Activated B cell treated with CpG ODN at 0.5 μM for 24 hours (primary cell): ENCODE measurements around the gene CRABP1. TPM values are rescaled to one million over a fixed set of nuclear protein-coding genes. Genes with fewer than 3 reads are reported as not detected.

ENCODE experiments used
- ATAC-seq: fragments of 200-7000 bp; cut with Tn5 transposase; one replicate; pipeline ENCODE4 v1.10.0; 2021; ENCODE audit warnings: low read depth, mild to moderate bottlenecking, moderate library complexity
- CTCF ChIA-PET: fragments of 350-600 bp; sonication (Branson Sonifier 250); formaldehyde crosslinking; loops from one replicate; lab custom pipeline; 2021; ENCODE audit warnings: antibody characterized with exemption; lab: Charles Lee
- POLR2A ChIA-PET: fragments of 350-600 bp; sonication (Branson Sonifier 250); formaldehyde crosslinking; loops from one replicate; lab custom pipeline; 2021; ENCODE audit warnings: antibody characterized with exemption; lab: Charles Lee
- DNase-seq: peaks from one replicate; pipeline ENCODE4 v3.0.0; 2022
- H3K27ac Mint-ChIP-seq: one replicate; pipeline ENCODE4 v1.8.0; 2020; ENCODE audit warnings: mixed read lengths
- H3K27me3 Mint-ChIP-seq: one replicate; pipeline ENCODE4 v1.8.0; 2021; ENCODE audit warnings: mixed read lengths
- H3K36me3 Mint-ChIP-seq: one replicate; pipeline ENCODE4 v1.8.0; 2021; ENCODE audit warnings: low read depth, mixed read lengths
- H3K4me1 Mint-ChIP-seq: one replicate; pipeline ENCODE4 v1.8.0; 2021; ENCODE audit warnings: mixed read lengths
- H3K4me3 Mint-ChIP-seq: one replicate; pipeline ENCODE4 v1.8.0; 2020; ENCODE audit warnings: mild to moderate bottlenecking, mixed read lengths
- H3K9me3 Mint-ChIP-seq: one replicate; pipeline ENCODE4 v1.8.0; 2020; ENCODE audit warnings: mixed read lengths
- CTCF ChIP-seq: fragments of 200-600 bp; IDR thresholded peaks from one replicate; pipeline ENCODE4 v1.8.0; 2022; ENCODE audit warnings: antibody characterized with exemption, mild to moderate bottlenecking
- intact Hi-C: fragments of 100-400 bp; cut with micrococcal nuclease; formaldehyde crosslinking; loops from one replicate; pipeline ENCODE4 v1.15.1; 2024
- total RNA-seq: library from RNA; stranded (reverse); gene quantifications from 2 replicates; pipeline ENCODE4 v1.2.3, GENCODE V29; 2022

The CRABP1 gene
- total RNA-seq, 1 donor from 2014 or later = not detected

GRCh38 chr15:78361771-78362506 is 21.8 kb downstream of the CRABP1 start:
- ATAC-seq (no peak), DNase-seq (no peak)
- ChIA-PET CTCF (no interaction called here), POLR2A (no interaction called here)
- no peaks in the 10 kb centered on the region for H3K4me1 Mint-ChIP-seq
- no peak overlapping the region for H3K4me3 Mint-ChIP-seq
- no peaks in the 10 kb centered on the region for H3K9me3 Mint-ChIP-seq
- no peaks in the 10 kb centered on the region for H3K36me3 Mint-ChIP-seq
- intact Hi-C loops = no loop called here
- no peak for TF ChIP-seq CTCF
- H3K27ac Mint-ChIP-seq = no peak overlapping the region
- peaks cover 16% of the 10 kb centered on the region for H3K27me3 Mint-ChIP-seq

GRCh38 chr15:78362716-78363380 is 22.7 kb downstream of the CRABP1 start:
- intact Hi-C loops = no loop called here
- no peaks in the 10 kb centered on the region for H3K4me1 Mint-ChIP-seq
- ChIA-PET POLR2A (no interaction called here), CTCF (no interaction called here)
- no peak for TF ChIP-seq CTCF
- H3K27ac Mint-ChIP-seq = no peak overlapping the region
- H3K9me3 Mint-ChIP-seq = no peaks in the 10 kb centered on the region
- H3K4me3 Mint-ChIP-seq = no peak overlapping the region
- no peak for ATAC-seq
- DNase-seq = no peak
- H3K36me3 Mint-ChIP-seq = no peaks in the 10 kb centered on the region
- H3K27me3 Mint-ChIP-seq = peaks cover 16% of the 10 kb centered on the region

GRCh38 chr15:78363381-78363734 is 23.2 kb downstream of the CRABP1 start:
- no peak overlapping the region for H3K27ac Mint-ChIP-seq
- no peaks in the 10 kb centered on the region for H3K9me3 Mint-ChIP-seq
- H3K4me3 Mint-ChIP-seq = no peak overlapping the region
- H3K27me3 Mint-ChIP-seq = peaks cover 15% of the 10 kb centered on the region
- H3K4me1 Mint-ChIP-seq = no peaks in the 10 kb centered on the region
- CTCF ChIA-PET = no interaction called here
- POLR2A ChIA-PET = no interaction called here
- ATAC-seq = no peak
- no peak for TF ChIP-seq CTCF
- no peaks in the 10 kb centered on the region for H3K36me3 Mint-ChIP-seq
- intact Hi-C loops = no loop called here
- DNase-seq = no peak

GRCh38 chr15:78364233-78364632 is 24.1 kb downstream of the CRABP1 start:
- intact Hi-C loops = no loop called here
- peaks cover 16% of the 10 kb centered on the region for H3K27me3 Mint-ChIP-seq
- H3K4me3 Mint-ChIP-seq = no peak overlapping the region
- H3K27ac Mint-ChIP-seq = no peak overlapping the region
- POLR2A ChIA-PET = no interaction called here
- no peaks in the 10 kb centered on the region for H3K9me3 Mint-ChIP-seq
- H3K36me3 Mint-ChIP-seq = no peaks in the 10 kb centered on the region
- H3K4me1 Mint-ChIP-seq = no peaks in the 10 kb centered on the region
- no peak for ATAC-seq
- CTCF ChIA-PET = no interaction called here
- no peak for DNase-seq
- no peak for TF ChIP-seq CTCF

GRCh38 chr15:78365917-78366316 is 25.8 kb downstream of the CRABP1 start:
- H3K4me3 Mint-ChIP-seq = no peak overlapping the region
- H3K27me3 Mint-ChIP-seq = peaks cover 21% of the 10 kb centered on the region
- H3K36me3 Mint-ChIP-seq = no peaks in the 10 kb centered on the region
- ATAC-seq (no peak), DNase-seq (no peak)
- H3K27ac Mint-ChIP-seq = no peak overlapping the region
- no peaks in the 10 kb centered on the region for H3K9me3 Mint-ChIP-seq
- H3K4me1 Mint-ChIP-seq = no peaks in the 10 kb centered on the region
- CTCF ChIA-PET = no interaction called here
- POLR2A ChIA-PET = no interaction called here
- no peak for TF ChIP-seq CTCF
- intact Hi-C loops = no loop called here
